ENCODE data around the gene DDX49.
"Not testable (repeated sequence)": the region's sequence is repeated elsewhere in the genome, so short reads cannot be mapped to it uniquely, and the experiment has no call there.

DDX49 gene

GRCh38 chr19:18898607-18899408 lies 20.7 kb upstream of the DDX49 start:
- H3K4me3 ChIP-seq (ENCODE audit: low read depth in 1 of 2, low read length in 1 of 2): no peak overlapping the region
- no peaks in the 10 kb centered on the region for H3K9me3 ChIP-seq
- H3K4me1 ChIP-seq (ENCODE audit: control insufficient read depth in 1 of 2, insufficient read depth in 1 of 2, low read depth in 1 of 2, low read length in 1 of 2): peaks cover 4 to 12% of the 10 kb centered on the region in 2 experiments
- no peak overlapping the region for H3K27ac ChIP-seq
- peaks cover 41% of the 10 kb centered on the region for H3K27me3 ChIP-seq
- peaks cover 52% of the 10 kb centered on the region for H3K36me3 ChIP-seq
- TF ChIP-seq CTCF (IDR thresholded peaks at IDR 0.05): no peak

GRCh38 chr19:18899624-18900560 lies 19.6 kb upstream of the DDX49 start:
- Histone ChIP-seq H3K36me3 (peaks cover 63% of the 10 kb centered on the region), H3K4me3 (ENCODE audit: low read depth in 1 of 2, low read length in 1 of 2) (no peak overlapping the region), H3K9me3 (no peaks in the 10 kb centered on the region), H3K4me1 (ENCODE audit: control insufficient read depth in 1 of 2, insufficient read depth in 1 of 2, low read depth in 1 of 2, low read length in 1 of 2) (peaks cover 4 to 12% of the 10 kb centered on the region in 2 experiments), H3K27me3 (peaks cover 30% of the 10 kb centered on the region), H3K27ac (no peak overlapping the region)
- TF ChIP-seq CTCF (IDR thresholded peaks at IDR 0.05): no peak

GRCh38 chr19:18900700-18901481 lies 18.6 kb upstream of the DDX49 start:
- Histone ChIP-seq H3K36me3 (peaks cover 73% of the 10 kb centered on the region), H3K27ac (no peak overlapping the region), H3K9me3 (no peaks in the 10 kb centered on the region), H3K4me3 (ENCODE audit: low read depth in 1 of 2, low read length in 1 of 2) (no peak overlapping the region), H3K27me3 (peaks cover 22% of the 10 kb centered on the region), H3K4me1 (ENCODE audit: control insufficient read depth in 1 of 2, insufficient read depth in 1 of 2, low read depth in 1 of 2, low read length in 1 of 2) (peaks cover 0 to 4% of the 10 kb centered on the region in 2 experiments)
- no peak for TF ChIP-seq CTCF (IDR thresholded peaks at IDR 0.05)

GRCh38 chr19:18901491-18901890 lies 18.0 kb upstream of the DDX49 start:
- H3K4me3 ChIP-seq (ENCODE audit: low read depth in 1 of 2, low read length in 1 of 2): no peak overlapping the region
- H3K9me3 ChIP-seq: no peaks in the 10 kb centered on the region
- H3K36me3 ChIP-seq: peaks cover 79% of the 10 kb centered on the region
- peaks cover 0 to under 1% of the 10 kb centered on the region in 2 experiments for H3K4me1 ChIP-seq (ENCODE audit: control insufficient read depth in 1 of 2, insufficient read depth in 1 of 2, low read depth in 1 of 2, low read length in 1 of 2)
- H3K27me3 ChIP-seq: peaks cover 17% of the 10 kb centered on the region
- TF ChIP-seq CTCF (IDR thresholded peaks at IDR 0.05): no peak
- H3K27ac ChIP-seq: no peak overlapping the region

- H3K4me1 ChIP-seq (ENCODE audit: control insufficient read depth in 1 of 2, insufficient read depth in 1 of 2, low read depth in 1 of 2, low read length in 1 of 2); H3K27me3 ChIP-seq; H3K4me3 ChIP-seq (ENCODE audit: low read depth in 1 of 2, low read length in 1 of 2); H3K9me3 ChIP-seq; H3K27ac ChIP-seq: not testable (repeated sequence)
- H3K36me3 ChIP-seq: peaks cover 89% of the 10 kb centered on the region
Observed at GRCh38 chr19:18902519-18902918, 17.0 kb upstream of the DDX49 start.

Measured in neutrophil (primary cell).